Epithelial cell of umbilical artery (primary cell): ENCODE measurements around the gene ARPC3. TPM values are rescaled to one million over a fixed set of nuclear protein-coding genes. Genes with fewer than 3 reads are reported as not detected.

Experiments used
- total RNA-seq: library from RNA; depleted of rRNA; stranded (reverse); fragments of >200 nt; gene quantifications from 2 replicates; pipeline ENCODE4 v1.2.3, GENCODE V29; 2014

Gene ARPC3
- 336 and 529 TPM in 2 replicates for total RNA-seq

GRCh38 chr12:110449799-110450497 lies at the start of gene ARPC3:
ARPC3 (minus strand) TSS chr12:110450337; CDS start chr12:110450260, 77 bp downstream.

GRCh38 chr12:110468214-110469048 lies 18.3 kb upstream of the ARPC3 start, which contains the start of the genes FAM216A and GPN3:
FAM216A (plus strand) TSS chr12:110468845; CDS start chr12:110468876, 31 bp downstream.
GPN3 (minus strand) TSS chr12:110468257; CDS start chr12:110468203, 54 bp downstream.

GRCh38 chr12:110403146-110403975 lies 46.8 kb downstream of the ARPC3 start, which contains the start of gene ANAPC7:
ANAPC7 (minus strand) TSS chr12:110403708; CDS start chr12:110403627, 81 bp downstream.

Other genes starting within 250 kb of the ARPC3 start
- 96.8 and 98.6 TPM in 2 replicates for gene ATP2A2, start 169.1 kb downstream of the ARPC3 start, total RNA-seq
- gene ANAPC7, start 46.6 kb downstream of the ARPC3 start, total RNA-seq = 53.6 and 72.0 TPM in 2 replicates
- gene GPN3, start 17.9 kb upstream of the ARPC3 start, total RNA-seq = 29.6 and 31.3 TPM in 2 replicates
- 22.0 and 24.0 TPM in 2 replicates for gene FAM216A, start 18.5 kb upstream of the ARPC3 start, total RNA-seq
- gene VPS29, start 51.8 kb upstream of the ARPC3 start, total RNA-seq = 78.0 and 249 TPM in 2 replicates
- under 0.01 and 0.30 TPM in 2 replicates for gene RAD9B, start 52.0 kb upstream of the ARPC3 start, total RNA-seq
- gene PPTC7, start 133.0 kb upstream of the ARPC3 start, total RNA-seq = 8.8 and 11.4 TPM in 2 replicates
- gene TCTN1, start 163.8 kb upstream of the ARPC3 start, total RNA-seq = 8.1 and 10.9 TPM in 2 replicates
- gene HVCN1, start 238.8 kb upstream of the ARPC3 start, total RNA-seq = 3.6 and 7.4 TPM in 2 replicates